GM18867 (cell line): Measurements from ENCODE around the gene SLFN11.
A peak's percentile ranks its signal among the peaks of the same experiment; 100 is the strongest.
"Not testable (repeated sequence)": the region's sequence is repeated elsewhere in the genome, so short reads cannot be mapped to it uniquely, and the experiment has no call there.

Experiments used
- ATAC-seq: cut with Tn5 transposase; IDR thresholded peaks from one replicate; pipeline ENCODE4 v1.9.1; 2021; ENCODE audit warnings: mild to moderate bottlenecking, moderate library complexity; ENCODE audit not compliant: unreplicated experiment

Gene SLFN11

GRCh38 chr17:35373534-35373983, at the start of gene SLFN11:
TSS of gene SLFN11 (minus strand) at chr17:35373621. CDS start at chr17:35363807, 9,814 bp downstream.
- peak; percentile 52 for ATAC-seq

- ATAC-seq, result not testable (repeated sequence)
Measured at GRCh38 chr17:35421069-35421468, 47.6 kb upstream of the SLFN11 start.

GRCh38 chr17:35416659-35417058, 43.2 kb upstream of the SLFN11 start:
- no peak for ATAC-seq

- not testable (repeated sequence) for ATAC-seq
Measured at GRCh38 chr17:35414707-35415106, 41.3 kb upstream of the SLFN11 start.

GRCh38 chr17:35414247-35414646, 40.8 kb upstream of the SLFN11 start:
- no peak for ATAC-seq

- ATAC-seq, result no peak
Measured at GRCh38 chr17:35407531-35407930, 34.1 kb upstream of the SLFN11 start.

- no peak for ATAC-seq
Measured at GRCh38 chr17:35406568-35406967, 33.1 kb upstream of the SLFN11 start.

- no peak for ATAC-seq
Measured at GRCh38 chr17:35404360-35404759, 30.9 kb upstream of the SLFN11 start.

GRCh38 chr17:35393783-35394182, 20.4 kb upstream of the SLFN11 start:
- ATAC-seq, result not testable (repeated sequence)

- no peak for ATAC-seq
Measured at GRCh38 chr17:35390663-35391062, 17.2 kb upstream of the SLFN11 start.

- no peak for ATAC-seq
Measured at GRCh38 chr17:35390156-35390555, 16.7 kb upstream of the SLFN11 start.

- ATAC-seq, result no peak
Measured at GRCh38 chr17:35387496-35387895, 14.1 kb upstream of the SLFN11 start.

GRCh38 chr17:35377706-35378105, 4.3 kb upstream of the SLFN11 start:
- no peak for ATAC-seq

- no peak for ATAC-seq
Measured at GRCh38 chr17:35377068-35377467, 3.6 kb upstream of the SLFN11 start.

- no peak for ATAC-seq
Measured at GRCh38 chr17:35376245-35376644, 2.8 kb upstream of the SLFN11 start.

- no peak for ATAC-seq
Measured at GRCh38 chr17:35374766-35375344, 1.4 kb upstream of the SLFN11 start.

GRCh38 chr17:35373984-35374765, 754 bp upstream of the SLFN11 start:
- ATAC-seq, result peak; percentile 37

- peak; percentile 28 for ATAC-seq
Measured at GRCh38 chr17:35372846-35373533, 431 bp downstream of the SLFN11 start.

GRCh38 chr17:35371934-35372333, 1.5 kb downstream of the SLFN11 start:
- no peak for ATAC-seq

GRCh38 chr17:35368081-35368830, 5.2 kb downstream of the SLFN11 start:
- peak; percentile 94 for ATAC-seq

GRCh38 chr17:35361027-35361426, 12.4 kb downstream of the SLFN11 start:
- no peak for ATAC-seq
